ENCODE results near the gene SEL1L2.

Gene SEL1L2

GRCh38 chr20:13873831-13874230, 116.6 kb downstream of the SEL1L2 start:
- no peak for TF ChIP-seq CTCF (IDR thresholded peaks at IDR 0.05; ENCODE audit: insufficient read depth, low read depth, low read length, missing control alignments)
- H3K4me3 ChIP-seq (ENCODE audit: low read length) = no peak overlapping the region
- no peak for DNase-seq (ENCODE audit: low read depth)

GRCh38 chr20:13870170-13870748, 120.2 kb downstream of the SEL1L2 start:
- H3K4me3 ChIP-seq (ENCODE audit: low read length) = no peak overlapping the region
- no peak for TF ChIP-seq CTCF (IDR thresholded peaks at IDR 0.05; ENCODE audit: insufficient read depth, low read depth, low read length, missing control alignments)
- no peak for DNase-seq (ENCODE audit: low read depth)

GRCh38 chr20:13868331-13868730, 122.1 kb downstream of the SEL1L2 start:
- no peak for TF ChIP-seq CTCF (IDR thresholded peaks at IDR 0.05; ENCODE audit: insufficient read depth, low read depth, low read length, missing control alignments)
- no peak overlapping the region for H3K4me3 ChIP-seq (ENCODE audit: low read length)
- peak; percentile 61 for DNase-seq (ENCODE audit: low read depth)

GRCh38 chr20:13865791-13866351, 124.5 kb downstream of the SEL1L2 start:
- H3K4me3 ChIP-seq (ENCODE audit: low read length) = no peak overlapping the region
- TF ChIP-seq CTCF (IDR thresholded peaks at IDR 0.05; ENCODE audit: insufficient read depth, low read depth, low read length, missing control alignments) = no peak
- peak; percentile 9 for DNase-seq (ENCODE audit: low read depth)

GRCh38 chr20:13865156-13865555, 125.3 kb downstream of the SEL1L2 start:
- TF ChIP-seq CTCF (IDR thresholded peaks at IDR 0.05; ENCODE audit: insufficient read depth, low read depth, low read length, missing control alignments) = no peak
- no peak for DNase-seq (ENCODE audit: low read depth)
- no peak overlapping the region for H3K4me3 ChIP-seq (ENCODE audit: low read length)

GRCh38 chr20:13863244-13863643, 127.2 kb downstream of the SEL1L2 start:
- no peak overlapping the region for H3K4me3 ChIP-seq (ENCODE audit: low read length)
- DNase-seq (ENCODE audit: low read depth) = no peak
- no peak for TF ChIP-seq CTCF (IDR thresholded peaks at IDR 0.05; ENCODE audit: insufficient read depth, low read depth, low read length, missing control alignments)

GRCh38 chr20:13862245-13862644, 128.2 kb downstream of the SEL1L2 start:
- no peak overlapping the region for H3K4me3 ChIP-seq (ENCODE audit: low read length)
- DNase-seq (ENCODE audit: low read depth) = no peak
- TF ChIP-seq CTCF (IDR thresholded peaks at IDR 0.05; ENCODE audit: insufficient read depth, low read depth, low read length, missing control alignments) = no peak
